T-helper 22 cell (primary cell): ENCODE measurements around the gene SLC49A3.
"Not testable (repeated sequence)": the region's sequence is repeated elsewhere in the genome, so short reads cannot be mapped to it uniquely, and the experiment has no call there.

Source experiments
- DNase-seq: peaks from one replicate; pipeline ENCODE4 v3.0.0-alpha.2; 2020; ENCODE audit warnings: low read depth

The SLC49A3 gene

GRCh38 chr4:688854-689681 lies at the start of gene SLC49A3:
Gene SLC49A3, minus strand, starts transcription at chr4:689151. Its CDS starts 24 bp downstream, at chr4:689127.
- DNase-seq: no peak

GRCh38 chr4:736561-736960 lies 47.6 kb upstream of the SLC49A3 start:
- DNase-seq: not testable (repeated sequence)

- no peak for DNase-seq
Observed at GRCh38 chr4:735583-735982, 46.6 kb upstream of the SLC49A3 start.

GRCh38 chr4:734951-735350 lies 46.0 kb upstream of the SLC49A3 start:
- no peak for DNase-seq

GRCh38 chr4:734075-734474 lies 45.1 kb upstream of the SLC49A3 start:
- DNase-seq: no peak

GRCh38 chr4:733631-733980 lies 44.7 kb upstream of the SLC49A3 start:
- DNase-seq: no peak

GRCh38 chr4:732911-733630 lies 44.1 kb upstream of the SLC49A3 start:
- DNase-seq: no peak

- no peak for DNase-seq
Observed at GRCh38 chr4:732486-732885, 43.5 kb upstream of the SLC49A3 start.

- DNase-seq: not testable (repeated sequence)
Observed at GRCh38 chr4:731954-732353, 43.0 kb upstream of the SLC49A3 start.

- not testable (repeated sequence) for DNase-seq
Observed at GRCh38 chr4:730946-731904, 42.3 kb upstream of the SLC49A3 start.

- no peak for DNase-seq
Observed at GRCh38 chr4:730511-730910, 41.6 kb upstream of the SLC49A3 start.

GRCh38 chr4:729336-730315 lies 40.7 kb upstream of the SLC49A3 start:
- DNase-seq: no peak

- DNase-seq: no peak
Observed at GRCh38 chr4:727576-727975, 38.6 kb upstream of the SLC49A3 start.

- no peak for DNase-seq
Observed at GRCh38 chr4:726838-727237, 37.9 kb upstream of the SLC49A3 start.

GRCh38 chr4:726235-726787 lies 37.4 kb upstream of the SLC49A3 start:
- DNase-seq: no peak

- no peak for DNase-seq
Observed at GRCh38 chr4:725391-726234, 36.7 kb upstream of the SLC49A3 start.

- no peak for DNase-seq
Observed at GRCh38 chr4:723751-724530, 35.0 kb upstream of the SLC49A3 start.

GRCh38 chr4:722851-723360 lies 34.0 kb upstream of the SLC49A3 start:
- no peak for DNase-seq
